NCI-H128 (cell line): ENCODE data around the gene FGF1.
A peak's percentile ranks its signal among the peaks of the same experiment; 100 is the strongest.

ENCODE experiments used
- DNase-seq: peaks from one replicate; lab custom pipeline; 2025; ENCODE audit not compliant: unreplicated experiment; lab: John Stamatoyannopoulos, UW

The FGF1 gene

DNA sequence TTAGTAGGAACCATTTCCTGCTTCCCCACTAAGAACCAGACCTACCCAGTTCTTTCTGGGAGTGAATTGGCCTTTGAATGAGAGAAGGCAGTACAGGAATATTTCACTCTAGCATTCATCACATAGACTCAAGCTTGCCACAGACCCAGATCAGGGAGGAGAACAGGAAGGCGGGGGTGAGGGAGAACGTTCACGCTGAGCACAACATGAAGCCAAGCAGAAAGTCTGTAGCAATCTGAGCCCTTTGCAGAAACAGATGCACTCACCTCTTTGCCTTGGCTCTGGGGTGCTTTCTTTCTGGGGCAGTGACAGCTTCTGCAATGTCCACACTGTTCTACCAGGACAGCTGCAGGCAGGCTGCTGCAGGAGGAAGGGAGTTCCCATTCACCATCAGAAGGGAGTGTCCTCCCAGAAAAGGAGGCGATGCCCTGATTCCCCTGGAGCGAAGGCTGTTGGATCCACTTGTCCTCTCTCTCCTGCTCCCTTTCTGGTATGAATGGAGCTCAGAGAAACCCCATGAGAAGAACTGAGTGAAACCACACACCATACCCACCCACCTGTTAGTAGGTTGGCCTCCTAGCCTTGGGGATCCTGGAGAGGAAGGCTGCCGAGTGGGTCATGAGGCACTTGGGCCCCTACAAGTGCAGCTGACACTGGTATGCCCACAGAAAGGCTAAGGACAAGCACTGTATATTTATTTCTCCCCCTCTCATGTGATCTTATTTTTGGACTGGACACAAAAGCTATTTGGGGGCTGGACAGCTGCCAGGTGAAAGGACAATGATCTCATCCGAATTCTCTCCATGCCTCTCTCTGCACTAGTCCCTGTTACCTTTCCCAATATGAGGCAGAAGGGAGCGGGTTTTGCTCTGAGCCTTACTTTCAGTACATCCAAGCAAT, 11.7 kb upstream of the FGF1 start:
- DNase-seq: no peak

DNA sequence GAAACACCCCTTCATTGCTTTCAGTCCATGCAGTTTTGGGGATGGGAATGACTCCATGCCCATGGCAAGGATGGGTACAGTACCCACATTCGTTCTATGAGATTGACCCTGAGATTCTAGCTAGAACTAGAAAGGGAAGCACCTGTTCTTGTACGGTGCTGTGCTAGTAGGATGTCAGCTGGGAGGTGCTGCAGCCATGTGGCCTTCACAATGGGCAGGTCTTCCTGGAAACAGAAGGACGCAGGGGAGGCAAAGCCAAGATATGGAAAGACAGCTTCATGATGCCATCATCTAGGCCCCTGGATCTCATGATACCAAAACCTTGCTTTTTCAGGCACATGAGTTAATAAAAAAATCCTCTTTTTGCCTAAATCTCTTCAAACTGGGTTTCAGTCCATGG, 10.5 kb upstream of the FGF1 start:
- DNase-seq: no peak

DNA sequence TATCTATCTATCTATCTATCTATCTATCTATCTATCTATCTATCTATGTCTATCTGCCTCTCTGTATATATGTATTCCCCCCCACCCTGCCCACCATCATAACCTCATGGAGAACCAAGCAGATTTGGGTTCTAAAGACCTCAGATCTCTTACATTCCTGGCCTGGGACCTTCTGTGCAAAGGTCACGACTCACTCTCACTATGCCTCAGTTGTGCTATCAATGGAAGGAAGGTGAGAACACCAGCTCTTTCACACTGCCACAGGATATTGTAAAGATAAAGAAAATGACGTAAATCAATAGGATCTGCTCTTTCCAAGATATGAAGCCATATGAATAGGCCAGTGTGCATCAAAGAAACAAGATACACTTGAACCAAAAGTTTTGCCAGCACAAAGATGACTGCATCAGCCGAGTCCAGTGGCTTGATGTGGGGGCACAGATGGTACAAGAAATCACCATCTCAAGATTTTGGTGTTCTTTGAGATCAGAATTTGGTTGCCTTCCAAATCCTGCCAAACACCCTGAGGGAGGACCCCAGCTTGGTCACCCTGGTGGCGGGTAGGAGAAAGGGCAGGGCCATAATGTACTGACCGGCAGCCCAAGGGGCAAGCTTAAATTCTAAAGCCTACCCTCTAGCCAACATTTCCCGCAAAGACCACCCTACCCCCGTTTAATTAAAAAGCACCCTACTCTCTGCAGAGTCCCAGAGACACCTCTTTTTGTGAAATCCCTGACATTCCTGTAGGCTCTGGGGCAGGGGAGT, 8.4 kb upstream of the FGF1 start:
- DNase-seq: no peak

DNA sequence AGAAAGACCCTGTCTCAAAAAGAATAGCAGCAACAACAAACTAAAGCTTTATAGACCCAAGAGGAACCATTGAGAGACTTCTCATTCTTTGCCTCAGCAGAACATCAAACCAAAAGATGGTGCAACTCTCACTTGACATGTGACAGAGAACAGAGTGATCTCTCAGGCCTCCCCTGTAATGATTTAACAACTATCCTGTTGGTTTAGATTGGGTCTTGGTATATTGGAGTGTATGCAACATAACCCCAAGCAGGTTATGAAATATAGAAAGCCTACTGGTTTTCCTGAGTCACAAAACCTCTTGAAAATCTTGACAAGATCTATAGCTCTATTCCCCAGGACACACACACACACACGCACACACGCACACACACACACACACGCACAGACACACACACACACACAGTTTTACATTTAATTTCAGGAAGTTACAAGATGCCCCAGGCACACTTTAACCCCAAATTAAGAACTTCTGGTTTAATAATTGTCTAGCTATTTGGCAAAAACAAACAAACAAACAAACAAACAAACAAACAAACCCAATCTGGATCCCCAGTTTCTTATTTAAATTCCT, 6.5 kb upstream of the FGF1 start:
- DNase-seq: no peak

DNA sequence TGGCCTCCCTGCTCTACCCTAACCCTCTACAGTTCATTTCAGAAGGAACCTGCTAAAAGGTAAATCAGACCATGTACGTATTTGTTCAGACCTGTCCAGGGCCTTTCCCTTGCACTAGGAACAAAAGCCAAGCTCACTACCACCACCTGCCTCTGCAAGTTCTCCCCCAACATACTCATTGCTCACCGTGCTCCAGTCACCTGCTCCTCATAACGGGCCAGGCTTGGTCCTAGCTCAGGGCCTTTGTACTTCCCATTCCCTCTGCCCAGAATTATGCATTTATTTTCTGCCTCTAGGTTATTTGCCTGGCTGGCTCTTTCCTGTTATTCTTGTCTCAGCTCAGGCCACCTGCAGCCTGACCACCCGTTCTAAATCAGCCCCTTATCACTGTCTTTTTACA, 4.8 kb upstream of the FGF1 start:
- DNase-seq: no peak

DNA sequence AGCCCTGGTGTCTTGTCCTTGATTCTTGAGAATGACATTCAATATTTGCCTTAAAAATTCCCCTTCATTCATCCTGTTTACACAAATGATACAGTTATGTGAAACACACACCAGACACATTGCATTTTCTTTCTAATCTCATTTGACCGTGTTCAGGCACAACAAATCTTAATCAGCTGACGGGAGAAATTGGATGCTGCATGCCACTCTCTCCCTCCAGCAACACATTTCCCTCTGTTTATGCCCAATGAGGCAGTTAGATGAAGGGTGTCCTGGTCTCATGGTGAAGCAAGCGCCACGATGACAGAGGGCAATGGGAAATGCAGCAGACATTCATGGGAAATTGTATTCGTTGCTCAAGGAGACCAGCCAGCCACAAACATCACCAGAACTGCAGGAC, 3.2 kb upstream of the FGF1 start:
- DNase-seq: no peak

DNA sequence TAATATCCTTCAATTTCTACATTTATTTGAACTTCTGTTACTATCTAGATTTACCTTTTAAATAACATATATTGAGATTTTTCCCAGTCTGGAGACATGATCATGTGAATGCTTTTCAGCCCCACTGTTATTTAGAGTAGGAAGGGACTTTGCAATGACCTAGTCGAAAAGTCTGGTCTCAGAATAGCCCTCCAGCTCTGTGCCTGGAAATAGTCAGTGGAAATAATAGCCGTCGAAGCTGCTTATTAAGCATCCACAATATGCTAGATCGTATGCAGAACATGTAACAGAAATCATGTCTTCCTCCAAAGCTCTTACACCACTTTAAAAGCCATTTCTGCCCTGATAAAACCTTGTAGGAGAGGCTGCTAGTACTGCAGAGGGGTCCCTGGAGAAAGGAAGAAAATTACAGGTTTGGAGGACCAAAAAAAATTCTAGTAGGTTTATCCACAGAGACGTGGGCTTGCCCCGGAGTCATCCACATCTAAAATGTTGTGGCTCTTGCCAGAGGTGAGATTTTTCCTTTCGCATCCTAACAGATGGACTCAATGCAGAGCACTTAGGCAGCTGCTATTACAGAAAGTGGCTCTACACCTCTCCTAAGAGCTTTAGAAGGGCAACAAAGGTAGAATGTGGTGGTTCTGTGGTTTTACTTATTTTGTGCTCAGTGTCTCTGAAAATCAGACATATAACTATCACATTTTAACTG, 2.5 kb upstream of the FGF1 start:
- peak; percentile 6 for DNase-seq

DNA sequence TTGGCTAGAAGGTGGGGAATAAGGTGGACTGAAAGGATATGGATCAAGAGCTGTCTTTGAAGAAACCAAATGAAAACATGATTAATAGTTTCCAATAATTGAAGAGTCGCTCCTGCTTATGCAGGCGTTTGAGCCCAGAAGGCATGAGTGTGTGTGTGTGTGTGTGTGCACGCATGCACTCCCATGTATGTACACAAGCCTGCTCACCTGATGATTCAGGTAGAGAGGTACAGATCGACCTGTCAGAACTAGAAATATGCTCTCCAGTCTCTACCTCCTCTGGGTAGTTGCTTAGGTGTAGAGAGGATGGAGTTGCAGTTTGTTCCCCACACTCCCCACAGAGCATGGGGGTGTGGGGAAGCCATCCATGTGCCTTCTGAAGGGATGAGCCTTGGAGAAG, 1.1 kb upstream of the FGF1 start:
- no peak for DNase-seq

DNA sequence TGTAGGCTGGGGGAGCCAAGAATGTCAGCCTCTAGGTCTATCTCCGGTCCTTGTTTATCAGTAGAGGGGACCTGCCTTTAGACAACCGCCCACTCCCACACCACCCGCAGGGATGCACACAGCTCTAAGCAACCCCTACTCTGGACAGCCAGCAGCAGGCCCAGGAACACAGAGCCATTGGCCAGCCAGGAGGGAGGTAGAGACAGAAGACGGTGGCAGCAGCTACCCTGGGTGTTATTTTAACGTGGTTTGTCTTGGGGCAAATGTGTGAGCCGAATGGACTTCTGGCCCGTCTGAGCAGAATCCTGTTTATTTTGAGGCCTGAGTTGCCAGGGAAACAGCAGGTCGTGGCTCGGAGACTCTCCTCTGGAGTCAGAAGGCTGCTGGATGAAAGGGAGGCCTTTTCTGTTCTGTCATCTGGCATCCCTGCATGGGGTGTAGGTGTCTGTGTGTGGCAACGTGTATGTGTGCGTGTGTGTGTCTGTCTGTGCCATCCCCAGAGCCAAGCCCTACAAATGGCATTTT, 382 bp upstream of the FGF1 start:
- no peak for DNase-seq

DNA sequence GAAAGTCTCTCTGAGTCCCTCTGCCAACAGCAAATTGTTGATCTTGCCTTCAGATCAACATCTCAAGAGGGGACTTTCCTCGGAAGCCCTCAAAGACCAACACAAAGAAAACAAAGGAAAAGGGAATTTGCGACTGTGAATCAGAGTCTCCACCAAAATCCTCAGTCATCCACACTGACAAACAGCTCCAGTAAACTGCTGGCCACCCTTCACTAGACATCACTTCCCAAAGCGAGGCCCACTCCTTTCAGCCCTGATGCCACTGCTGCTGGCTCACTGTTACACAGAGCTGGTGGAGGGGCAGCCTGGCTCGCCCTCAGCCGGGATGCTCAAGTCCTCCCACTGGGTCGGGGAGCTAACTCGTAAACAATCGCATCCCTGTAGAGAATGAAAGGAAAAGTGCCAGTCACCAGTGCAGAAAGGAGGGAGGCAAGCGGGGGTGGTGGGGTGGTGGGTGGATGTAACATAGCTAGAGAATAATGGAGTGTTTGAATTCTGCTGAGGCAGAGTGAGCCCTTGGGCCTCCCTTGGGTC, 1.3 kb downstream of the FGF1 start:
- DNase-seq: no peak

DNA sequence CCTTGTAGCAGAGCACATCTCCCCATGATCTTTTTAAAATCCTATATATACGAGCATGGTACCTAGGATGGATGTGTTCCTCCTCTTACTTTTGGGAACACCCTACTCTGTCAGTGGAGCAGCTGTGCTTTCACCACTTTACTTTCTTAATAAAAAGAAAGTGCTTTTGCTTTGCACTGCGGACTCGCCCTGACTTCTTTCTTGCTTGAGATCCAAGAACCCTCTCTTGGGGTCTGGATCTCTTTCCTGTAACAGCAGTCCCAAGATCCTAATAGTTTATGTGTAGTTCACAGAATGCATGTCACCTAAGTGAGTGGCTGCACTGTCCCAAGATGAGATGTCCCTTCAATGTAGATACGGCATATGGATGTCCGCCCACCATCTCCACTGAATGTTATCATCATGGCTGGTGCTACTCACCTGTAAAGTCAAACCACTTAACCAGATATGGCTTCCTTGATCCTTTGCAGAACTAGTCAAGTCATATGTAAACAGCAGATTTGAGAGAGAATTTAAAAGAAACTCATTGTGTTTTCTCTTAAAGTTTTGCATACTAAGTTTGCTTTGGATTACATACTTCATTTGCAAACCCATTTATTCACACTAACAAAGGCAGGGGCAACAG, 1.9 kb downstream of the FGF1 start:
- no peak for DNase-seq

DNA sequence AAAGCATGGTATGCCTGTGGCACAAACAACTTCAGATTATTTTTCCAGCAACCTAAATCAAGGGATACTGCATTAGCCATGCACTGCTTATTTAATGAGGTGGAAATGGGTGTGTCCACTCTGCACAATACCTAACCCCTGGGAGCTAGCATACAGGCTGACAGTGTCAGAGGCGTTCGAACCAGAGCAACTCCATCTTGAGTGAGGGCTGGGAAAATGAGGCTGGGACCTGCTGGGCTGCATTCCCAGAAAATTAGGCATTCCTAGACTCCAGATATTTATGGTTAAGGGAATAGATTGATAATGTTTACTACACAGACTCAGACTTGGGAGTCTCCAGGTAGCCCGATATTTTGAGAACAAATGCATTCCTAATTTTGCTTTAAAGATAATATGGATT, 2.8 kb downstream of the FGF1 start:
- DNase-seq: no peak

DNA sequence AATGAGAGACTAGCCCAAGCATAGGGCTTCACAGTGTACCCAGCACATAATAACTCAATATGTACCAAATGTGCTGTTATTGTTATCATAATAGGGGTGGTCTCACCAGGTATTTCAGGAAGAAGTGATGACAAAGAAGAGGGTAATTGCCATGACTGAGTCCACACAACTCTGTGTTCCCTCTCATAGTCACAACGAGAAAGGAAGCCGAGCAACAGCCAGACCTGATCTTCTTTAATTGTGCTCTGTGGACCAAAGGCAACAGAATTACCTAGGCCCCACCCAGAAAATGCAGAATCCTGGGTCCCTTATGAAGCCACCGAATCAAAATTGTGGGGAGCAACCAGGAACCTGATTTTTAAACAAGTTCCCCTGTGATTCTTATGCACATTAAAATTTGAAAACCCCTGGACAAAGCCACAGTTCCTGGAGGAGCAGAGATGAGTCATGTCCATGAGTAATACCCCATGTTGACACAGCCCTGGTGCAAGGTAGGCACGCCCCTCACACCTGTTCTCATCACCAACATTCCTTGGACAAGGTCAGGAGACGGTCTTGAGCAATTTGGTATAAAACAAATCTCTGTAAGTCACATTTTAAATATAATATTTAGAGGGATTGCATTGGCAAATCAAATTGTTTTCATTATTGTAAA, 5.2 kb downstream of the FGF1 start:
- no peak for DNase-seq

DNA sequence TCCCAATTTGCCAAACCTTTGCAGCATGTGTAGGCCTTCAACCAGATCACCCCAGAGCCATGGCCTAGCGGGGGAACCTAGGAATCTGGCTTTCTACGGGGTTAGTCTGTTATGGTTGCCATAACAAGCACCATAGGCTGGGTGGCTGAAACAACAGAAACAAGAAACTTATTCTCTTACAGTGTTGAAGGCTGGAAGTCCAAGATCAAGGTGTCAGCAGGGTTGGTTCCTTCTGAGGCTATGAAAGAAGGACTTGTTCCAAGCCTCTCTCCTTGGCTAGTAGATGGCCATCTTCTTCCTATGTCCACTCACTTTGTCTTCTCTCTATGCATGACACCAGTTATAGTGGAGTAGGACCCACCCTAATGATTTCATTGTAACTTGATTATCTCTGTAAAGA, 6.1 kb downstream of the FGF1 start:
- DNase-seq: no peak

DNA sequence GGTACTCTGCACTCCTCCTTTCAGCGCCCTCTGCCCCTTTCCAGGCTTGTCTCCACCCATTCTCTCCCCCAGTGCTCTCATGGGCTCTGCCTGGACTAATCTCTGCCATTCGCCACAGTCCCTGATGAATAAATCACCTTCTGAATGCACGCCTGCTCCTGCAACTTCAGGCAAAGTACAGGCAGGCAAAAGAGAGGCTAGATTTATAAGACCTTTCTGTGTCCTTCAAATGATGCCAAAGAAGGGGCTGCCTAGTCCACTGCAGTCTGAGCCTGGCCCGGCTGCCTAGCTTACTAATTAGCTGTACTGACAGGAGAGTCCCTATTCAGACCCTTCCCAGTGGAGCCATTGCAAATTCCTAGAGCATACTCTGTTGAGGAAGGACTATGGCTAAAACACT, 7.4 kb downstream of the FGF1 start:
- DNase-seq: no peak

DNA sequence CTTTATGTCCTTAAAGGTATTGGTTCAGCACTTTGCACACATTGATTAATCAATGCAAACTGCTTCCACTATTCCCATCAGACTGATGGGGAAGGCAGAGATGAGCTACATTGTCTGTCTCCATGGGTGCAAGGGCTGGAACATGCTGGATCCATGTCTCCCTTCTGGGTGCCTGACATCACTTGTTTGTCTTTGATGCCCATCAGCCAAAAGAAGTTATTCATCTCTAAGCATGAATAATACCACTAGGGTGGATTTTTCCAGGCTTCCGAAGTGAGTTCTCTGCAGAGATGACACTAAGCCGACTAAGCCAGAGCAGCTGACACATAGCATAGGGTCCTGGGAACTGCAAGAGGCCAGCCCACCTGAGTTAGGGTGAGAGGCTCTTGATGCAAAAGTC, 8.7 kb downstream of the FGF1 start:
- DNase-seq: no peak

DNA sequence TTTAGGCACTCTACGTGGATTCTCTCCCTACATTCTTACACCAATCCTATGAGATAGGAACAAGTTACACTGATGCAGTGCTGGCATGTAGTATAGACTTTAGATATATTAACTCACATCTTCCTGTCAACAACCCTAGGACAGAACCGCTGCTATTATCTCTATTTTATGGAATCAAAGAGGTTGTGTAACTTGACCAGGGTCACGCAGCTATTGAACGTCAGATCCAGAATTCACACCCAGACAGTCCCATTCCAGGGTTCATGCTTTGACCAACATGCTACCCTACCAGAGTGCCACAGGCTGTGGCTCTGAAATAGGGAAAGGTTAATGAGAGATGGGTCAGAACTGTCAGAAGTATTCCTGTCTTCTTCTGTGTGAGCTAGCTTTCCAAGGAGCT, 9.6 kb downstream of the FGF1 start:
- DNase-seq: no peak

DNA sequence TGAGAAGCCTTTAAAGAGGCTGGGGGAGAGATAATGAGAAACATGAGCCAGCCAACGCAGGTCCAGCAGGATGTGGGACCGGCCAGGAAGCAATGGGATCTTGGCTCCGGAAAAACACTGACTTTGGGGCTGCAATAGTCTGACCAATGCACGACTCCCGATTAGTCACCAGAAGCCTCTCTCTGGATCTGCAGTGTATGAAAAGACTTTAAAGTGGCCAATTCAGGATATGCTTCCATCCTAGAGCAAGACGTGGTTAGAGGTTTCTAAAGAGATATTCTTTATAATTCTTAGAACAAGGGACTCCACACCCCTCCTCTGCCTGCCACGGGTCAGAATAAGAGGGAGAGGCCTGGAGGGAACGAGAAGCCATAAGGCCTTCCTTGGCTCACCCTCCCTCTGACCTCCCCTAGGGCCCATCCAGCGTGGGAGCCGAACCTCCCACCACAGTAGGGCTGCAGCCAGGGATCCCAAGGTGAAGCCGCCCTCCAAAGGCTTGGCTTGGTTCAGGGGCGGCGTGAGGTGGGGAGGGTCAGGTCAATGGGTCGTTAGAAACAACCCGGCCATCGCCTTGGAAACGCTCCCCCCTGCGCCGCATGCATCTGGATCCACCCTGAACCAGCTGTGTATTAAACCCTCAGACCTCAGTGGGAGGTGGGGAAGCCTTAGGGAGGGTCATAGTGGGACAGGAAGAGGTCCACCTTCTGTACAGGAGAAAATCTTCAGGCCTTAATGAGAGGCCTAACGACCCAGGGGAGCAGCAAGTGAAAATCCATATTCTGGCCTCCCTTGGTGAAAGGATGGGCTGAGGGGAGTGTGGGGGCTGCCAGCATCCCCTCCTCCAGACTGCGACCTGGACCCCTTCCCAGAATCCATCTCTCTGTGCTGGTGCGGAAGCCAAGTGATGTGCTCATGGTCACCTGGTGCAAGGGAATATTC, 11.1 kb downstream of the FGF1 start:
- DNase-seq: no peak

DNA sequence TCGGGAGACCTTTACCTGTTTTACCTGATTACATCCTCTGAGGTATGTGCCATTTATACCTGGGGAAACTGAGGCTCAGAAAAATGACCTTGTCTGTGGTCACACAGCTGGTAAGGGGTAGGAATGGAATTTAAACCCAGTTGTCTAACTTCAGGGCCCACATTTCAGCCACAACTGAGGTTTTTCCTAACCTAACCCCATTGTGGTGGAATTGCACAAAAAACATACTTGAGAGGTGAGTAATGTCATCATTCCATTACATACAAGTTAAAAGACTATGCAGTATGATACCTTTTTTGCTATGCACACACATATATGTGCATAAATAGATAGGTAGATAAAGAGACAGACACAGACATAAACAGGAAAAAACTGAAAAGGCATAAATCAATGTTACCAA, 14.1 kb downstream of the FGF1 start:
- no peak for DNase-seq
